GM19193 (cell line): Measurements from ENCODE around the gene CCDC71.

Experiments
- POLR2A ChIP-seq: IDR thresholded peaks from 4 replicates; pipeline ENCODE4 v1.6.1; 2011; ENCODE audit not compliant: insufficient read depth, insufficient read length; ENCODE audit errors: extremely low read depth

CCDC71 gene

DNA sequence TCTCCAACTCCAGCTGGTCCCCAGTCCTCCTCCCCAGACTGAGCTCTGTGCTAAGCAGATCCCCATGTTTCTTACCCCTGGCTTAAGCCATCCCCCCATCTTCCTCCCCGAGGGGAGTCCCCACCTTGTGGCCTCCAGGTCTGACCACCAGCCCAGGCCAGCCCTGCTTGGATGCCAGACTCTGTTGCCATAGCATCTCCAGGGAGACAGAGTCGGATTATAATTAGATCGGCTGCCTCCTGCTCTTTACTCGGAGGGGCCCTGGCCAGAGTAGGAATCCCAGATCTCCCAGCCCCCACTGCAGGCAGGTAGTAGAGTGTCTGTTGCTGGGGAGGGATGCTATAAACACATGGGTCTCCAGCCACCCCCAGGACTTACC is 7.7 kb upstream of the CCDC71 start:
- no peak for TF ChIP-seq POLR2A

DNA sequence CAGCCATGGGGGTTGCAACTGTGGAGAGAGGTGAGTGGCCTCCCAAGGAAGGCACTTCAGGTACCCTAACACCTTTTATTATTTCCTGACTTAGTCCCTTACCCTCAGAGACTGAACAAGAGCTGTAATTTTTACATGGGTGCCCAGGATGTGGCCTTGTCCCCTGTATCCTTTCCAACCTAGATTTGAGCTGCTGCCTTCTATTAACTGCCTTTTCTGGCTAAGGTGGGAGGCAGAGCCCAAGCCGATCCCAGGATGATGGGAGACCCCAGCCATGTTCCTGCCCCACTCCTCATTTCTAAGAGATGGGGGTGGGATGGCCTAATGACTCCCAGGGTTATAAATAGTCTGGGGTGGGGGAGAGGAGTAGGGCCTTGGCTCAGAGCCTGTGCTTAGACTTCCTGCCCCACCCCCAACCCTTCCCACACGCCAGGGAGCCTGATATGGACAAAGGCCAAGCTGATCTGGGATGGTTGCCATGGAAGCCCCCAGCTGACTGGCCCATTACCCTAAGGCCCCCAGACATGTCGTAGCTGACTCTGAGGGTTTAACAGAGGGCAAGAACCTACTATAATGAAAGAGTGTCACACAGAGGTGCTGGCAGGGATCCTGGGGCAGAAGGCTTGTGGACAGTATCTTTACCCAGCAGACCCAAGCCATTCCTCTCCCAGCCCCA is 7.1 kb upstream of the CCDC71 start:
- TF ChIP-seq POLR2A = no peak

DNA sequence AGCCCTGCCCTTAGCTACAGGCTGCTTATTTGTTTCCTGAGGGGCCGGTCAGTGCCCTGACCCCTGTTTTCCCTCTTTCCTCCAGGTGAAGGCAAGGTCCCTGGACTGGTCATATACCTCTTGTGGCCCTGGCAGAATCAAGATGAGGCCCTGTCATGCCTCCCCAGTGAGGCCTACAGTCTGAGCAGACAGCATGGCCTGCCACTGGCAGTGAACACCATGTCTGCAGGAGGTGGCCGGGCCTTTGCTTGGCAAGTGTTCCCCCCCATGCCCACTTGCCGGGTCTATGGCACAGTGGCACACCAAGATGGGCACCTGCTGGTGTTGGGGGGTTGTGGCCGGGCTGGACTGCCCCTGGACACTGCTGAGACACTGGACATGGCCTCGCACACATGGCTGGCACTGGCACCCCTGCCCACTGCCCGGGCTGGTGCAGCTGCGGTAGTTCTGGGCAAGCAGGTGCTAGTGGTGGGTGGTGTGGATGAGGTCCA is 6.5 kb upstream of the CCDC71 start:
- no peak for TF ChIP-seq POLR2A

DNA sequence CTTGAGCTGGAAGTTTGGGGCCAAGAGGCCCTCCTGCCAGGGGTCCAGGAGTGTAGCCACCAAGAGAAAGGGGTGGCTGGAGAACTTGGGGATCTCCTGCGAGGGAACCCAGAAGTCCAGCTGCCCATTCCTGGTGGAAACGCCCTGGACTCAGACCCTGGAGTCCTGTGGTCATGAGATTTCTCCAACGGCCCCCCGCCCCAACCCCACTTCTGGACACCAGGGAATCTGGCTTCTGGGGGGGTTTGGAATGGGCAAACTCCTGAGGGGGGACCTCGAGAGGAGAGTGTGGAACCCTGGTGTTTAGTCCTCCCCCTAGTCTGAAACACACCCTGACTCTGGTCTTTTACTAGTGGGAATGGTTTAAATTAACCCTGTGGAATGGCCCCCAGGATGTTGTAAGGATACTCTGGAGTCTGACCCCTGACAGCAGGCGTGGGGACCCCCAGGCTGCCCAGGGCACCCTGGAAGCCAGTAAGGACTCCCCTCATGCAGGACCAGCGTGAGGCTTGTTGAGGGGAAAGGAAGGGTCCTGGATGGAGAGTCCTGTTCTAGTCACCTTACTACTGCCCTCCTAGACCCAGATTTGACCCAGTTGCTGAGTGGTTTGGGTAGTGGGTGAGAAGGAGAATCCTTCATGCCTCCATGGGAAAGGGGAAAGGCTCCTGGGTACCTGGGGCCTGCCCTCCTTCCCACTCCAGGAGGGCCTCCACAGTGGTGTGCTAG is 5.8 kb upstream of the CCDC71 start:
- TF ChIP-seq POLR2A = no peak

DNA sequence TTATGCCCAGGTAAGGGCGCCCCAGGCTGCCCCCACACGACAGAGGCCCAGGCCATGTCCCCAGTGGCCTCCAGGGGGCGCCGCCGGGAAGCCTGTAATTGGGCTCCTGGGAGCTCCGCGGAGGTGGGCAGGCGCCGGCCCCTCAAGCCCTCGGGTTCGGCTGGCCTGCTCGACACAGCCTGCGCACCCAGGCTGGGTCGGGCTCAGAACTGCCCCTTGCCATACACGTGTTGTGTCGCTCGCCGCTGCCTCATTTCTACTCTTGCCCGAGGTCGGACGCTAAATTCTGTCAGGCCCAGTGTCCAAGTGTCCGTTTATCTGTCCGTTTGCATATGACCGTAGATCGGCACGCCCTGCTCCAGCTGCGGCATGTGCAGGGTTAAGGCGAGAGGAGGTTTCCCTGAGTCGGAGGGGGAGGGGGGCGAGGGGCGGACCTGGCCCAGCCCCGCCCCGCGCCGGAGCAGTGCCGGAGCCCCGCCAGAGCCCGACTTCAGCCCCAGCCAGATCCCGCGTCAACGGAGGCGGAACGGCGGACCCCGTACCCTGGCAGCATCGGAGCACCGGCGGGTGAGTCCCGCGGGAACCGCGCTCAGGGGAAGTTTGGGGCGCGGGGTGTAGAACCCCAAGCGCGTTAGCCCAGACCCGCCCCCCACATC is 5.1 kb upstream of the CCDC71 start, which contains the start of gene KLHDC8B:
KLHDC8B (plus strand) TSS at position 480 of the 656 bp plus-strand sequence. CDS start 1,172 bp downstream, outside the sequence.
- TF ChIP-seq POLR2A = no peak

DNA sequence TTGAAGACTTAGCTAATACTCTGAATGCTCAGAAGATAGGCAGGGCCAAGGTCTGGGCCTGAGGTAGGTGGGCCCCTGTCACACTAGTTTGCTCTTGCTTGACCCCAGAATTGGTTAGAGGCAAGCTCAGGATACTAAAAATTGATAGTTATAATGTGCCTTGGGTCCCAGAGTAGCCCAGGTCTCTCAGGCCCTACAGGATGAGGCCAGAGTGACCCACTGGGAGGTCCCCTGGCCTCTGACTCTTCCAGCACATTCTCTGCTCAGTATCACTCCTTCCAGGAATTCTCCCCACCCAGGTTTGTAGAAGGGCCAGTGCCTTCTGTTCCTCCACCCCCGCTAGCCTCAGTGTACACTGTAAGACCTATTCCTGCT is 4.6 kb upstream of the CCDC71 start:
- TF ChIP-seq POLR2A = no peak

DNA sequence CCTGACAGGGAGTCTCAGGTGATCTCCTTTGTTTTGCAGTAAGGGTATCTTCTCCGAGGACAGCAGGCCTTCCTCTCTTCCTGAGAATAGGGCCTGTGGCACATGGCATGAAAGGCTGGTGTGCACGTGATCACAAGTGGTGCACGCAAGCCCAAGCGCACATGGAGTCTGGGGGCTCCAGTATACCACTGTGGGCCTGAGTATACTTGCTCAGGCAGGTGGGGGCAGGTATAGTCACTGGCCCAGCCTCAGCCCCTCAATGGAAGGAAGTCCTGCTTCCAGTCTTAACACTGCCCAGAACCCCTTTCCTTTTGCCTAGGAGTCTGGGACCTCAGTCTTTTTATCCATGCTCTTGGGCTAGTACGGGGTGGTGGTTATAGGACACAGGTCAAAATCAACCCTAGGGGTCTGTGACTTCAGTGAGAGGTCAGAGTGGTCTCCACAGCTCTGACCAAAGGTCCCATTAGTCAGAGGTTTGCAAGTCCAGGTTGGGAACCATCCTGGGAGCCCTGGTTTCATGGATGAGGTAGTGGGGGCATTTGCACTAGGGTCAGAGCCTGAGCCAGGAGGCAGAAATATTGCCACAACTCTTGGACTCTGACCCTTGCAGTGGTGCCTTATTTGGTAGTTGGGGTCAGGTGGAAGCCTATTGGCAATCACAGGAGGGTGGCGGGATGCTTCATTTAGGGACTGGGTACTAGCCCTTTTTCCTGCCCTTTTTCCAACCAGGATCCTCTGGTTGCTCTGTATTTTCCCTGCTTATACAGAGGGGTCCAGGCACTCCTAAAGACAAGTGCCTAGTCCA is 823 bp upstream of the CCDC71 start:
- no peak for TF ChIP-seq POLR2A

DNA sequence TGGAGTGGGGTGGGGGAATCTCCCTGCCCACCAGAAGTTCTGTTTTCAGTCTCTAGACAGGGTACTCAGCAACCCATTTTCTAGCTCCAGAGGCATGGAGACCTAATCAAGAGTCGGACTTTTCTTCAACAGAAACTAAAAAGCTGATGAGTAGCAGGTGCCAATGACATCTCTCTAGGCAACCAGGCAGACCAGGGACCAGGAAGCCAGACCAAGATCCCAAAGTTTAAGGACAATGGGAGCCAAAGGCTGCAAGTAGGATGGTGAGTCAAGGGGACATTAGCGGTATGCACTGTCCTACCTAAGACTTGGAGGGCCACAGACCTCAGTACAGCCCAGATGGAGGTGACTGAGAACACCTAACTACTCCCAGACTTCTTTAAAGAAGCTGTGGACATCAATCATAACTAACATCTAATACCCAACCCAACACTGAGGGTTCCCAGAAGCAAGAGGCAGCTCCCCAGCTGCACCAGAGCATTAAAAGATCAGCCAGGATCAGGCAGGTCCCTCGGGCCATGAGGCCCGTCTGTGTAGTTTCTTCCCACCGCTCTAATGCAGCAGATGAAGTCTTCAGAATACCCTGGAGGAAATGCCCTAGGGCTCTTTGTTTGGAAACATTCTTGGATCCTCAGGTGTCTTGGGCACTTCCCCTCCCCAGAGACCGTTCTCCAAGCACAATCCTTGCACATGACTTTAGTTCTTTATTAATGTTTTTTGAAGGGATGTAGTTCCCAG is 979 bp downstream of the CCDC71 start:
- no peak for TF ChIP-seq POLR2A

DNA sequence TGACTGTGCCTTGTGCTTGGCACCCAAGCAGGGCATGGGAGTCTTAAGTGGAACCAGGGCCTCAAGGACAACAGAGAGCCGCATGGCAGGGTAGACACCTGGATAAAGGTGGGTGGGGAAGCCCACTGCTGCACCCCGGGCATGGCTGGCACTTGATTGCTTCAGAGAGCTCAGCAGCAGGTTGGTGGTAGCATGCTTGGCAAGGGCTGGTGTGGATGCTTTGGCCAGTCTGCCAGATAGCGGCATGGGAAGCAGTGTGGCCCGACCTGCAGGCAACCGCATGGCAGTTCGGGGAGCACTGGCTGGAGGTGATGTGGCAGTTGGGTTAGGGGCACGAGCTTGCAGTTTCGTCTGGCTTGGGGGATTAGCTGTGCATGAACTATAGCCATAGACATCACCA is 2.5 kb downstream of the CCDC71 start:
- no peak for TF ChIP-seq POLR2A

DNA sequence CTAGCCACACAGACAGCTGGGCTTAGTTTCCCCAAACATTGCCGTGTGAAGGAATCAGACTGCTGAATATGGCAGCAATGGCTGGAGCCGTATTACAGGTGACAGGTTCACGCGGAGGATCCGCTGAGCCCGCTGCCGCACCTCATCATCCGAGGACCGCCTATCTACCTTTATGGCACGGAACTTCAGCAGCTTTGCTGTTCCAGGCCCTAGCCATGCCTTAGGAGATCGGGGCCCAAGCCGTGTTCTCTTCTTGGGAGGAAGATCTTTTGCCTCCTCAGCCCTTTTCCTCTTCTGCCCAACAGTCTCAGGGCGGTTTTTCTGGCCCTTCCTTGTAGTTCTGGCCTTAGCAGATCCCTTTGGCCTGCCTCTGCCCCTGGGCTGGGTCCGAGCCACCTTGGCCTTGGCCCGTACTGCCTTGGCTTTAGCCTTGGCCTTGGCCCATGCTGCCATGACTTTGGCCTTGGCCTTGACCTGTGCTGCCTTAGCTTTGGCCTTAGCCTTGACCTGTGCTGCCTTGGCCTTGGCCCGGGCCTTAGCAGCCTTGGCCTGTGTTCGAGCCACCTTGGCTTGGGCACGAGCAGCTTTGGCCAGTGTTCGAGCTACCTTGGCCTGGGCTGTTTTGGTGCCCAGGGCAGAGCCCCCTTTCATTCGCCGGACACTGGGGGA is 3.2 kb downstream of the CCDC71 start:
- no peak for TF ChIP-seq POLR2A

DNA sequence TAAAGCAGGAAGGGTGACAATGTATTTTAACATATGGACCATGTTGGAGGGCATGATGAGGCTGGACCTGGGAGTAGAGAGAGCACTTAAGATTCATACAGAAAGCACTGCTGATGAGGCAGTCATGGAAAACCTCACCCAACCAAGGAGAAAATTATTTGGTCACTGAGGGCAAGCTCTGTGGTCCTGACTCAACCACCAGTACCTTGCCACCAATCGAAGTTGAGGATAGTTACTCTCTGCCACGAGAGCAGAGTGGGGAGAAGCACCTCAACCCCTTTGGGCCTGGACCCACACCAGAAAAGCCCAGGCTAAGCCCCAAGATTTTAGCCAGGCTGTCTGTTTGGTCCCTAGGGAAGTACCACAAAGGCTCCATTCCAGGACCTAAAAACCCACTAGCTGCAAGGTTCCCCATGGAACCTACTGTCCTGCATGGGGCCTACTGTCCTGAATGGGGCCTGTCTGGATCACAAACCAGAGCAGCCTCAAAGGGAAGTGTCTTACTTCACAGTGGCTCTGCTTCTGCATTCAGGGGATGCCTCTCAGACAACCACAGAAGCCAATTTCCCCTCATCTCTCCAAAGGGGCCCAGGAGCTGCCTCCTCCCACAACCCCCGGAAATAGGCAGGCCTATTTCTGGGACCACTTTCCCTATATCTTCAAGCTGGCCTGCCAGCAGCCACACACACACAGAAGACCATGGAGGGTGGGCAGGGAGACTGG is 4.2 kb downstream of the CCDC71 start:
- no peak for TF ChIP-seq POLR2A

DNA sequence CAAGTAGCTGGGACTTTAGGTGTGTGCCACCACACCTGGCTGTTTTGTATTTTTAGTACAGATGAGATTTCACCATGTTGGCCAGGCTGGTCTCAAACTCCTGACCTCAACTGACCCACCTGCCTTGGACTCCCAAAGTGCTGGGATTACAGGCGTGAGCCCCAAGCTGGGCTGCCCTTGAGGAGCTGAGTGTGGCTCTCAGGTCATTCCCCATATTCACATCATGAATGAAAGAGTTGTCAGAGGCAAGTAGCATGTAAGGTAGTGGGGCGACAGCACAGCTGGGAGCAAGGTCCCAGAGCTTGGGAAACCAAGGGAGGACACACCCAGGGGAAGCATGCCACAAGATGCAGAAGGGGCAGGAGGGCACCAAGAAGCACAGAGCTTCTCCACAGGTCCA is 4.9 kb downstream of the CCDC71 start:
- no peak for TF ChIP-seq POLR2A

DNA sequence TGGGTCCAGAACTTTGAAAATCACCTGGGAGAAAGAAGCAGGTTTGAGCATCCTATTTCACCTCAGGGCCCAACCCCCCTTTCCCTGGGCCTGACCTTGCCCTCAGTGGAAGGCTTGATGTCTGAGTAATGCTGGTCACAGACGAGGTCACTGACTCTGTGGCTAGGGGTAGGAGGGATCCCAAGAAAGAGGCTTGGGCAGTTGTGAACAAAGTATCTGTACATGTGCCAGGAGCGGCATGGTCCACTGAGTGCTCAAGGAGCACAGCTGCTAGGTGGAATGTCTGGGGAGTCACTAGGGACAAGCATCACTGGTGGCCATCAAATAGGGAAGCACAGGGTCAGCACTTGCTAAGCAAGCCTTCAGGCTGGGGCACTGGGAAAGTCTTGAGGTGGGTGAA is 7.3 kb downstream of the CCDC71 start:
- TF ChIP-seq POLR2A = no peak
